Tibial nerve (tissue), 4 donors: ENCODE measurements around the gene DOK5. TPM values are rescaled to one million over a fixed set of nuclear protein-coding genes. Genes with fewer than 3 reads are reported as not detected.

Experiments
- DNase-seq, 2 donors: peaks; one replicate each; pipeline ENCODE4 v3.0.0-alpha.2; 2019; ENCODE audit warnings: low spot score in 2 of 2
- H3K27ac ChIP-seq, 4 donors: fragments of 200-600 bp; sonication (generic) in 3 of 4; one replicate each; pipeline ENCODE4 v1.5.1; 2017 to 2019; ENCODE audit warnings: mild to moderate bottlenecking in 1 of 4
- H3K27me3 ChIP-seq, 2 donors: fragments of 200-600 bp; sonication (generic) in 1 of 2; one replicate each; pipeline versions ENCODE4 v1.5.1 to v1.6.0; 2017 to 2019
- H3K36me3 ChIP-seq, 3 donors: fragments of 200-600 bp; sonication (generic); one replicate each; pipeline ENCODE4 v1.5.1; 2018 to 2019
- H3K4me1 ChIP-seq, 4 donors: fragments of 200-600 bp; sonication (generic) in 3 of 4; one replicate each; pipeline ENCODE4 v1.5.1; 2017 to 2019
- H3K4me3 ChIP-seq, 4 donors: fragments of 200-600 bp; sonication (generic) in 3 of 4; one replicate each; pipeline ENCODE4 v1.5.1; 2017 to 2019; ENCODE audit warnings: mild to moderate bottlenecking in 1 of 4, moderate library complexity in 1 of 4
- H3K9me3 ChIP-seq, 4 donors: fragments of 200-600 bp; sonication (generic) in 3 of 4; one replicate each; pipeline ENCODE4 v1.5.1; 2017 to 2019
- EP300 ChIP-seq, 2 donors: sonication (generic); formaldehyde crosslinking; IDR thresholded peaks; one replicate each; pipeline ENCODE4 v1.6.1; 2017; ENCODE audit warnings: antibody characterized with exemption in 2 of 2, mild to moderate bottlenecking in 1 of 2
- POLR2A ChIP-seq, 2 donors: fragments of 450-650 bp; IDR thresholded peaks; one replicate each; pipeline ENCODE4 v1.6.1; 2017; ENCODE audit warnings: antibody characterized with exemption in 2 of 2, mild to moderate bottlenecking in 2 of 2, moderate library complexity in 2 of 2
- WGBS, 2 donors: methylation state at CpG; one replicate each; pipeline ENCODE4 v1.1.5; 2018; 5-methylcytosine and 5-hydroxymethylcytosine counted together
- total RNA-seq, 4 donors: library from RNA; depleted of rRNA; stranded (reverse); fragments of >200 nt; gene quantifications; one replicate each; pipeline ENCODE4 v1.1.0, GENCODE V29; 2016
- TF ChIP-seq, protein P1 (sequence below), 5 experiments: fragments of 200-600 bp in 3 of 5; fragments of 450-650 bp in 2 of 5; sonication (generic) in 3 of 5; IDR thresholded peaks; one replicate each; pipeline ENCODE4 v1.5.1; 2016 to 2019; ENCODE audit warnings: antibody characterized with exemption in 5 of 5, mild to moderate bottlenecking in 3 of 5, moderate library complexity in 2 of 5

DOK5 gene
- total RNA-seq, 4 donors from 2014 or later = 5.3 to 11.3 (median 7.5) TPM

DNA sequence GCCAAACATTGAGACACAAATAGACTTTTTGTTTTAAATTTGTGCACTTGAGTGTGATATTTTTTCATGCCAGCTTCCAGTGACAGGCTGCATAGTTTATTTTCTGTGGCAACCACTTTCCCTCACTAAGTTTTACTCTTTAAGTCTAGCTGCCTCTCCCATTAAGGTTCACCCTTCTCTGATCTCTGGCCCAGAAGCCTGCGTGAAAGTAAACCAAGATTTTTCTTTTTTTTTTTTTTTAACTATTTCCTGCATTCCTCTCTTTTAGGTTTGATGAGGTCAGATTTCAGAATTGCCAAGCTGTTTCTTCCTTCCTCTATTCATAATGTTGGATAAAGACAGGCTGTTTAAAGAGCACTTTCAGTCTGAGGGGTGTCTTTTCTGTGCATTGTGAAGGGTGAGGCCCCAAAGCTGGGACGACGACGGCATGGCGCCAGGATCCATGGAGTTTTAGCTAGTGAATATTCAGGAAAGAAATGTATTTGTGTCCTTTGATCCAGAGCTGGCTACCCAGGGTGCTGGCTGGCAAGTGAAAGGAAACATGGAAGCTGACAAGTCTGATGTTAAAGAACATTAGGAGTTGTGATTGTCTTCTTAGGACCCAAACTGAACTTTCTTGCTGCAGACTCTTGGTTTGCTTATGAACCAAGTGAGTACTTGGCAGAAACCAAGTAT, 50.7 kb downstream of the DOK5 start:
- 20 to 37% methylated on average over 5 of the region's 5 CpGs for WGBS, 2 donors
- DNase-seq = no peak

DNA sequence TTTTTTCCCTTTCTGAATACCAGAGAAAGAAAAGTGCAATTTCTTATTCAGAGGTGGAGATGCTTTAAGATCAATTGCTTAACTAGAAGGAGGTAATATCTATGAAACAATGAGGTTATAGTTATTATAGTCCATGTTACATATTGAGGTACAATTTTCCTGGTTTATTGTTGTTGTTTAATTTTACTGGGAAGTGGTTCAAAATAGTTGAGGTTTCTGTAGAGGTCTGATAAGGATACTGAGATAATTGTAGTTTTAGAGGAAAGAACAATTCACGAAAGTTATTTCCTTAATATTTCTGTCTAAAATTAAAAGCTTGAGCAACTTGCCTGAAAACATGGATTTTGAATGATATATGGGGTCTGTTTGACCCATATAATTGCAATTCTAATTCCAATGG, 51.4 kb downstream of the DOK5 start:
- Histone ChIP-seq H3K36me3 (no peaks in the 10 kb centered on the region), H3K27ac (peak overlapping the region in 1 of 4 donors; percentile 61), H3K9me3 (peaks cover 0 to 6% (median 0%) of the 10 kb centered on the region in 4 donors), H3K27me3 (no peaks in the 10 kb centered on the region), H3K4me3 (no peak overlapping the region), H3K4me1 (peaks cover 0 to 27% (median 3%) of the 10 kb centered on the region in 4 donors)
- TF ChIP-seq POLR2A (IDR thresholded peaks at IDR 0.05) = no peak
- TF ChIP-seq, protein P1, sequence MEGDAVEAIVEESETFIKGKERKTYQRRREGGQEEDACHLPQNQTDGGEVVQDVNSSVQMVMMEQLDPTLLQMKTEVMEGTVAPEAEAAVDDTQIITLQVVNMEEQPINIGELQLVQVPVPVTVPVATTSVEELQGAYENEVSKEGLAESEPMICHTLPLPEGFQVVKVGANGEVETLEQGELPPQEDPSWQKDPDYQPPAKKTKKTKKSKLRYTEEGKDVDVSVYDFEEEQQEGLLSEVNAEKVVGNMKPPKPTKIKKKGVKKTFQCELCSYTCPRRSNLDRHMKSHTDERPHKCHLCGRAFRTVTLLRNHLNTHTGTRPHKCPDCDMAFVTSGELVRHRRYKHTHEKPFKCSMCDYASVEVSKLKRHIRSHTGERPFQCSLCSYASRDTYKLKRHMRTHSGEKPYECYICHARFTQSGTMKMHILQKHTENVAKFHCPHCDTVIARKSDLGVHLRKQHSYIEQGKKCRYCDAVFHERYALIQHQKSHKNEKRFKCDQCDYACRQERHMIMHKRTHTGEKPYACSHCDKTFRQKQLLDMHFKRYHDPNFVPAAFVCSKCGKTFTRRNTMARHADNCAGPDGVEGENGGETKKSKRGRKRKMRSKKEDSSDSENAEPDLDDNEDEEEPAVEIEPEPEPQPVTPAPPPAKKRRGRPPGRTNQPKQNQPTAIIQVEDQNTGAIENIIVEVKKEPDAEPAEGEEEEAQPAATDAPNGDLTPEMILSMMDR (IDR thresholded peaks at IDR 0.05) = no peak
- TF ChIP-seq EP300 (IDR thresholded peaks at IDR 0.05) = no peak
- DNase-seq = no peak
- 55 to 64% methylated on average over 1 of the region's 1 CpG for WGBS, 2 donors

More for the DNA sequence above, 50.7 kb downstream of the DOK5 start:
- H3K4me1 ChIP-seq = peaks cover 0 to 27% (median 3%) of the 10 kb centered on the region in 4 donors
- H3K36me3 ChIP-seq = no peaks in the 10 kb centered on the region
- TF ChIP-seq, protein P1 (IDR thresholded peaks at IDR 0.05) = no peak
- TF ChIP-seq EP300 (IDR thresholded peaks at IDR 0.05) (no peak), POLR2A (IDR thresholded peaks at IDR 0.05) (no peak)
- H3K4me3 ChIP-seq = no peak overlapping the region
- H3K9me3 ChIP-seq = peaks cover 0 to 6% (median 0%) of the 10 kb centered on the region in 4 donors
- no peaks in the 10 kb centered on the region for H3K27me3 ChIP-seq
- H3K27ac ChIP-seq = peak overlapping the region in 2 of 4 donors; percentile 15 to 61

DNA sequence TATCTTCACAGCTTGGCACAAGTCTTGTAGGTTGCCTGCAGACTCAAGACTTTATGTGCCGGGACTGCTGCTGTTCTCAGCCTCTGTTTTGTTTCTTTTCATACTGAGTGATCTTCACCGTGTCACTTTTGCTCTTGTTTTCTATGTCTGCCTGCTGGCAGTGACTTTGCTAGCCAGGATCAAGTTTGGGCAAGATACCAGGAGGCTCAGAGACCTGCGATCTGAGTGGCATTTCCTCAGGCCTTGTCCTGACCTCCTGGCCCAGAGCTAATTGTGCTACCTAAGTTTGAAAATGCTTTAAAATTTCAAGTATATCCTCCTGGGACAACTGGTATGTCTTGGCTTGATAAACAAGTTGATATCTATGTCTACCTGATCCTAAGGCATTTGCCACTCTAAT, 57.2 kb downstream of the DOK5 start:
- no peak for TF ChIP-seq POLR2A (IDR thresholded peaks at IDR 0.05)
- TF ChIP-seq, protein P1 (IDR thresholded peaks at IDR 0.05) = no peak
- TF ChIP-seq EP300 (IDR thresholded peaks at IDR 0.05) = no peak

DNA sequence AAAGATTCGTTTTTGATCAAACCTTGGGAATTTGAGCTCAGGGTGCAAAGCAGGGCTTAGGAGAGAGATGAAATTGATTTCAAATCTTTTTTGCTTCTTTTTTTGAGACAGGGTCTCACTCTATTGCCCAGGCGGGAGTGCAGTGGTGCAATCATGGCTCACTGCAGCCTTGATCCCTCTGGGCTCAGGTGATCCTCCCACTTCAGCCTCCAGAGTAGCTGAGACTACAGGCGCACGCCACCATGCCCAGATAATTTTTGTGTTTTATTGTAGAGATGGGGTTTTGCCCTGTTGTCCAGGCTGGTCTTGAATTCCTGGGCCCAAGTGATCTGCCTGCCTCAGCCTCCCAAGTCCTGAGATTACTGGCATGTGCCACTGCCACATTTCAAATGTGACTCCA, 58.7 kb downstream of the DOK5 start:
- Histone ChIP-seq H3K4me3 (no peak overlapping the region), H3K4me1 (peaks cover 0 to 24% (median 3%) of the 10 kb centered on the region in 4 donors), H3K9me3 (peaks cover 0 to 19% (median 0%) of the 10 kb centered on the region in 4 donors), H3K36me3 (no peaks in the 10 kb centered on the region), H3K27me3 (no peaks in the 10 kb centered on the region), H3K27ac (no peak overlapping the region)
- 90 to 94% methylated on average over 4 of the region's 4 CpGs for WGBS, 2 donors
- no peak for TF ChIP-seq EP300 (IDR thresholded peaks at IDR 0.05)
- TF ChIP-seq, protein P1 (IDR thresholded peaks at IDR 0.05) = no peak
- TF ChIP-seq POLR2A (IDR thresholded peaks at IDR 0.05) = no peak
- DNase-seq = no peak

More for the DNA sequence above, 57.2 kb downstream of the DOK5 start:
- Histone ChIP-seq H3K36me3 (no peaks in the 10 kb centered on the region), H3K27ac (no peak overlapping the region), H3K27me3 (no peaks in the 10 kb centered on the region), H3K9me3 (peaks cover 0 to 6% (median 0%) of the 10 kb centered on the region in 4 donors), H3K4me1 (peaks cover 0 to 24% (median 3%) of the 10 kb centered on the region in 4 donors), H3K4me3 (no peak overlapping the region)
- 68 to 83% methylated on average over 3 of the region's 3 CpGs for WGBS, 2 donors
- DNase-seq = no peak

DNA sequence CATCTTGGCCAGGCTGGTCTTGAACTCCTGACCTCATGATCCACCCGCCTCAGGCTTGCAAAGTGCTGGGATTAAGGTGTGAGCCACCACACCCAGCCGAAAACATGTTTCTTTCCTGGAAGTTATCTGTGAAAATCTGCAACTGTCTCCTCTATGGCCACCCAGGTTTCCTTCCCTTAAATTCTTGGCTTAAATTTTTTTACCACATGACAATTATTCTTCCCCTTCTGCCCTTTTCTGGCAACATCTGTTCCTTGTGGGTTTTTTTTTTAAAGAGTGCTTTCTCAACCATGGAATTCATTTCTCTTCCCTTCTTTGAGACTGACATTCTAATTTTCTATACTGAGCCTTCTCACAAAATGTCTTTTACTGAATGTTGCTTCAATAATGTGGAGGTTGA, 59.6 kb downstream of the DOK5 start:
- peaks cover 0 to 24% (median 3%) of the 10 kb centered on the region in 4 donors for H3K4me1 ChIP-seq
- DNase-seq = no peak
- H3K36me3 ChIP-seq = no peaks in the 10 kb centered on the region
- WGBS, 2 donors = 67 to 68% methylated on average over 2 of the region's 2 CpGs
- TF ChIP-seq EP300 (IDR thresholded peaks at IDR 0.05) (peak in 1 of 2 donors; percentile 71), POLR2A (IDR thresholded peaks at IDR 0.05) (no peak)
- TF ChIP-seq, protein P1 (IDR thresholded peaks at IDR 0.05) = no peak
- H3K9me3 ChIP-seq = peaks cover 0 to 18% (median 0%) of the 10 kb centered on the region in 4 donors
- H3K4me3 ChIP-seq = no peak overlapping the region
- H3K27me3 ChIP-seq = no peaks in the 10 kb centered on the region
- H3K27ac ChIP-seq = peak overlapping the region in 2 of 4 donors; percentile 36 to 62
